ENCODE data around the gene PDILT.

DNA sequence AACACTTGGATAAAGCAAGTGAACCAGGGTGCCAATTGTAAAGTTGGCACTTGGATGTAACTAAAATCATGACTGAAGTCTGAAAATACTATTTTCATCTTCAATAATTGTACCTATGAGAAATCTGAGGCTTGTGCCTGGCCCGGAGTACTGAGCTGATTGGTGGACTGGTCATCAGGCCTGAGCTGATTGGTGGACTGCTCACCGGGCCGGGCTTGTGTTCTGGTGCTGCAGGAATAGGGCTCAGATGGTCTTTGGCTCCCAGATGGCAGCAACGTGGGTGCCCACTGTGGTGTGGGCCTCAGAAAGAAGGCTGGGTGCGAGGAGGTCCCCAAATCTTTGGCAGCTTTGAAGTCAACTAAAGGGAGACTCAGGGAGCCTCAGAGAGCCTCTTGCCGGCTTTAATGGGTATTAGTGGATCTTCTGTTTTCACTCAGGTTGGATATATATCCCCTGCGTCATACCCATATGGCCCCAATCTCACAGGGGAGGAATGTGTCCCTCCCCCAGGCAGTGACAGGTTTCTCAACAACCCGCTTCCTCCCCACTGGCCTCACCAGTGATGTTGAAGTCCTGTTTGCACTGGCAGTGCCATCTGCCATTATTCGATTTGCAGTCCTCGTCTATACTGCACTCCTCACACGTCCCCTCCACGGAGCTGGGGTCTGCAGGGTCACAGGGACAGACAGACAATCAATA is 56.7 kb downstream of the PDILT start:
- TF ChIP-seq POLR2A (IDR thresholded peaks at IDR 0.05): no peak
- TF ChIP-seq POLR2AphosphoS5 (IDR thresholded peaks at IDR 0.05): no peak
